ENCODE data around the gene ADARB2.

ADARB2 gene

GRCh38 chr10:1529806-1530413 lies 207.4 kb downstream of the ADARB2 start:
- in situ Hi-C loops (cut with MboI; ENCODE audit: low sequenced_read_pairs, unreplicated experiment): no loop called here
- DNase-seq (ENCODE audit: low spot score): no peak

GRCh38 chr10:1527951-1528350 lies 209.4 kb downstream of the ADARB2 start:
- in situ Hi-C loops (cut with MboI; ENCODE audit: low sequenced_read_pairs, unreplicated experiment): no loop called here
- TF ChIP-seq, protein P1, sequence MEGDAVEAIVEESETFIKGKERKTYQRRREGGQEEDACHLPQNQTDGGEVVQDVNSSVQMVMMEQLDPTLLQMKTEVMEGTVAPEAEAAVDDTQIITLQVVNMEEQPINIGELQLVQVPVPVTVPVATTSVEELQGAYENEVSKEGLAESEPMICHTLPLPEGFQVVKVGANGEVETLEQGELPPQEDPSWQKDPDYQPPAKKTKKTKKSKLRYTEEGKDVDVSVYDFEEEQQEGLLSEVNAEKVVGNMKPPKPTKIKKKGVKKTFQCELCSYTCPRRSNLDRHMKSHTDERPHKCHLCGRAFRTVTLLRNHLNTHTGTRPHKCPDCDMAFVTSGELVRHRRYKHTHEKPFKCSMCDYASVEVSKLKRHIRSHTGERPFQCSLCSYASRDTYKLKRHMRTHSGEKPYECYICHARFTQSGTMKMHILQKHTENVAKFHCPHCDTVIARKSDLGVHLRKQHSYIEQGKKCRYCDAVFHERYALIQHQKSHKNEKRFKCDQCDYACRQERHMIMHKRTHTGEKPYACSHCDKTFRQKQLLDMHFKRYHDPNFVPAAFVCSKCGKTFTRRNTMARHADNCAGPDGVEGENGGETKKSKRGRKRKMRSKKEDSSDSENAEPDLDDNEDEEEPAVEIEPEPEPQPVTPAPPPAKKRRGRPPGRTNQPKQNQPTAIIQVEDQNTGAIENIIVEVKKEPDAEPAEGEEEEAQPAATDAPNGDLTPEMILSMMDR (IDR thresholded peaks at IDR 0.05; ENCODE audit: borderline replicate concordance, control extremely low read depth, extremely low read depth, insufficient read depth, missing control alignments): no peak
- DNase-seq (ENCODE audit: low spot score): no peak

More at GRCh38 chr10:1529806-1530413, 207.4 kb downstream of the ADARB2 start:
- TF ChIP-seq, protein P1 (IDR thresholded peaks at IDR 0.05; ENCODE audit: borderline replicate concordance, control extremely low read depth, extremely low read depth, insufficient read depth, missing control alignments): no peak

DNA sequence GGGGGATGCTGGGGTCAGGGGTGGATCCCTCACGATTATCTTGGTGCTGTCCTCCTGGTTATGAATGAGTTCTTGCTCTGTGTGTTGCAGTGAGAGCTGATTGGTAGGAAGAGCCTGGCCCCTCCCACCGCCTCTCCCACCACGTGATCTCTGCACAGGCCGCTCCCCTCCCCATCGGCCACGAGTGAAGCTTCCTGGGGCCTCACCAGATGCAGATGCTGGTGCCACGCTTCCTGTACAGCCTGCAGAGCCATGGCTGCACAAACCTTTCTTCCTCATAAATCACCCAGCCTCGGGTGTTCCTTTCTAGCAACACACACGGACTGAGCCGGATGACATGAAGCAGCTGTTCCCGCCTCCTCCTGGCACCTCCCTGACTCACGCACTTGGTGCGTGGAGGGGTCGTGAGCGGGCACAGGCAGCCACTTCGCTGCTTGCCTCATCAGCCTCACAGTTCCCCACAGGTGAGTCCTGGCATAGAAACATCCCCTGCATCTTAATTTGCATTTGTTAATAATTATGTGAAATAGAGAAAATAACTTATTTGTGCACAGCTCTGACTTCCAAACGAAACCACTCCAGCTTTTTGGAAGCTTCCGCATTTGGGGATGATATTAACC lies 210.8 kb downstream of the ADARB2 start:
- TF ChIP-seq, protein P1 (IDR thresholded peaks at IDR 0.05; ENCODE audit: borderline replicate concordance, control extremely low read depth, extremely low read depth, insufficient read depth, missing control alignments): no peak
- in situ Hi-C loops (cut with MboI; ENCODE audit: low sequenced_read_pairs, unreplicated experiment): no loop called here
- no peak for DNase-seq (ENCODE audit: low spot score)

DNA sequence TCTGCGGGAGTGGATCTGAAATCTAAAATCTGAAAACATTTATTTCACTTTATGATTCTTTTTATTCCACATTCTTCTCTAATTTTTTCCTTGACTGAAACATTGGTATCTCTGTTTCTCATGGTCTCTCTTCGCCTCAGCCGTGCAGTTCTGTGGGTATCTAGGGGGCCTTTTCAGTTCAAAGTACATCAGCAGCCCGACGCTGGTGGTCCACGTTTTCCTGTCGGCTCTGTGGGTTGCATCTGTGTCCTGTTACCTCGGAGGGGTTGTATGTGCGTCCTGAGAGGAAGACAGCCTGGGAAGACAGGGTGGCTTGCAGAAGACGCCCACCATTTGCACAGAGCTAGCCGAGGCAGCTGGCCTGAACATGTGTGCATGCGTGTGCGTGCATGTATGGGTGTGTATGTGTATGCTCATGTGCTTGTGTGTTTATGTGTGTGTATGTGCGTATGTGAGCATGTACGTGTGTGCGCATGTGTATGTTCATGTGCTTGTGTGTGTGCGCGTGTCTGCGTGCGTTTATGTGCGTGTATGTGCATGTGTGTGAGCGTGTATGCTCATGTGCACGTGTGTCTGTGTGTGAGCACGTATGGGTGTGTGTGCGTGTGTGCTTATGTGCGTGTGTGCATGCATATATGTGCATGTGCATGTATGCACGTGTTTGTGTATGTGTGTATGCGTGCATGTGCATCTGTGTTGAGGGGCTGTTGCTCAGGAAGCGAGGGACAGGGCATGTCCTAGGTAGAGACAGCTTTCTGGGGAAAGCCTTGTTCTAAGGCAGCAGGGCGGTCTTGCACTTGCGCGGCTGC lies 211.8 kb downstream of the ADARB2 start:
- in situ Hi-C loops (cut with MboI; ENCODE audit: low sequenced_read_pairs, unreplicated experiment): no loop called here
- no peak for DNase-seq (ENCODE audit: low spot score)
- TF ChIP-seq, protein P1 (IDR thresholded peaks at IDR 0.05; ENCODE audit: borderline replicate concordance, control extremely low read depth, extremely low read depth, insufficient read depth, missing control alignments): no peak

DNA sequence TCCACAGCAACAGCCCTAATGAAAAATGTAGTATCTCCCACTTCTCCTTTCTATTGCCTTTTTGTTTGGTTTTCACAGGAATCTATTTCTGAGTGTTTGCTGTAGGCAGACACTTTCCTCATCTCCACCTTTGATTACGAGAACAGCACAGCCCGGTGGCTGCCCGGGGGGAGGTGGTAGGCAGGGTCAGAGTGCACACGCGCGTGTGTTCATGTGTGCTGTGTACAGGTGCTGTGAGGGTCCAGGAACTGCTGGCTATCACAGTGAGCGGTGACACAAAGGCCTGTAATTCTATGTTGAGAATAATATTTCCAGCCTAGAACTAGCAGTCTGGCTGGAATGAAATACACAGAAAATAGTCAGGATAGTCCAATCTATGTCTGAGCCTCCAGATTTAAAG lies 212.8 kb downstream of the ADARB2 start:
- TF ChIP-seq, protein P1 (IDR thresholded peaks at IDR 0.05; ENCODE audit: borderline replicate concordance, control extremely low read depth, extremely low read depth, insufficient read depth, missing control alignments): no peak
- in situ Hi-C loops (cut with MboI; ENCODE audit: low sequenced_read_pairs, unreplicated experiment): no loop called here
- no peak for DNase-seq (ENCODE audit: low spot score)

DNA sequence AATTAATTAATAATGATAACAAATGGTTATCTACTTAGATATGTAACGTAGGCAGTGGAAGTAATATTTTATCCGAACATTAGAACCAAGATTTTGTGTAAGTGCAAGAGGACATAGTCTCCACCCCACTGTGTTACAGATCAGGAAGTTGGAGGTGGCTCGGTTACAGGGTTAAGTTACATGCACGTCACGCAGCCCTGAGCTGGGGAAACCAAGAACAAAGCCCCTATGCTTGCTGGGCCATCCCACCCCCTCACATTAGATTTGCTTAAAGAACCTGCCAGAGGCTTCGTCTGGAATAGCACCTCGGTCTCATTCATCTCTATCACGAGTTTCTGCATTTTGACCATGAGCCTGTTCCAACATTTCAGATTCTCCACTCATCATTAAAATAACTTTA lies 214.1 kb downstream of the ADARB2 start:
- no peak for DNase-seq (ENCODE audit: low spot score)
- TF ChIP-seq, protein P1 (IDR thresholded peaks at IDR 0.05; ENCODE audit: borderline replicate concordance, control extremely low read depth, extremely low read depth, insufficient read depth, missing control alignments): no peak
- in situ Hi-C loops (cut with MboI; ENCODE audit: low sequenced_read_pairs, unreplicated experiment): no loop called here

All from GM13976 (cell line).